ENCODE measurements around the gene DNASE2. TPM values are rescaled to one million over a fixed set of nuclear protein-coding genes. Genes with fewer than 3 reads are reported as not detected.
"Not testable (repeated sequence)": the region's sequence is repeated elsewhere in the genome, so short reads cannot be mapped to it uniquely, and the experiment has no call there.

The DNASE2 gene
- total RNA-seq, 1 donor from 2014 or later = 61.0 TPM

DNA sequence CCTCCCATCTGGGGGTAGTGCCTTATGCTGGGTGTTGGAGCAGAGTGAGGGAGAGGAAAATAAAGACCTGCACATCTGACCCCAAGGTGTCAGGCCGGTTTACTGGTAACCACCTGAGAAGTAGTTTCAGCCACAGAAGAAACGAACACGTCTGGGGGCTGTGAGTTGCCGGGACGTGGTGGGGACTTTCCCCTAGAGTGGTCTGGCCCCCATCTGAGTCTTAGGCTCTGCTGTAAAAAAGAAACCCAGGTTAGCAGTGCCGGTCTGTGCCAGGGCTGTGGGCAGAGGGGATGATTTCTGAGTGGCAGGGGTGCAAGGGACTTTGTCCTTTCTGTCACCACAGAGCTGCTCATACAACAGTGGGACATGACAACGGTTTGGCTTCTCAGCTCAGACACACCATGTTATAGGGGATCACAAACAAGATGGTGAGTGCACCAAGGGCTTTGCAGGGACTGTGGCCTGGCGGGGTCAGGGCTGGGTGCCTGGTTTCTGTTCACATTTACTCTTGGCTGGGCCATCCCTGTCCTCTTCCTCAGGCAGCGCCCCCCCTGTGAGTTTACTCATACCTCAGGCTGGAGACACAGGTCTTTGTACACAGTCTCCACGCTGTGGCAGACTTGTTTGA, 18.8 kb upstream of the DNASE2 start:
- TF ChIP-seq CTCF (IDR thresholded peaks at IDR 0.05) = no peak
- H3K4me3 ChIP-seq = no peak overlapping the region
- DNase-seq (no peak), ATAC-seq (no peak)
- no peak overlapping the region for H3K27ac ChIP-seq
- H3K36me3 ChIP-seq = peaks cover 27% of the 10 kb centered on the region
- H3K4me1 ChIP-seq = no peaks in the 10 kb centered on the region
- intact Hi-C loops (cut with DNase I) = no loop called here
- H3K9me3 ChIP-seq = no peaks in the 10 kb centered on the region
- H3K27me3 ChIP-seq = no peaks in the 10 kb centered on the region

- intact Hi-C loops (cut with DNase I) = no loop called here
- DNase-seq (no peak), ATAC-seq (no peak)
- H3K27ac ChIP-seq = no peak overlapping the region
- peaks cover 36% of the 10 kb centered on the region for H3K36me3 ChIP-seq
- peaks cover 10% of the 10 kb centered on the region for H3K4me1 ChIP-seq
- TF ChIP-seq CTCF (IDR thresholded peaks at IDR 0.05) = no peak
- no peak overlapping the region for H3K4me3 ChIP-seq
- H3K27me3 ChIP-seq = no peaks in the 10 kb centered on the region
- H3K9me3 ChIP-seq = no peaks in the 10 kb centered on the region
Measured at GRCh38 chr19:12896460-12896859, 15.2 kb upstream of the DNASE2 start.

GRCh38 chr19:12893582-12893981, 12.3 kb upstream of the DNASE2 start:
- intact Hi-C loops (cut with DNase I) = no loop called here
- DNase-seq (no peak), ATAC-seq (no peak)
- H3K27ac ChIP-seq = no peak overlapping the region
- H3K36me3 ChIP-seq = peaks cover 25% of the 10 kb centered on the region
- peaks cover 13% of the 10 kb centered on the region for H3K4me1 ChIP-seq
- no peak for TF ChIP-seq CTCF (IDR thresholded peaks at IDR 0.05)
- H3K4me3 ChIP-seq = no peak overlapping the region
- H3K27me3 ChIP-seq = no peaks in the 10 kb centered on the region
- no peaks in the 10 kb centered on the region for H3K9me3 ChIP-seq

DNA sequence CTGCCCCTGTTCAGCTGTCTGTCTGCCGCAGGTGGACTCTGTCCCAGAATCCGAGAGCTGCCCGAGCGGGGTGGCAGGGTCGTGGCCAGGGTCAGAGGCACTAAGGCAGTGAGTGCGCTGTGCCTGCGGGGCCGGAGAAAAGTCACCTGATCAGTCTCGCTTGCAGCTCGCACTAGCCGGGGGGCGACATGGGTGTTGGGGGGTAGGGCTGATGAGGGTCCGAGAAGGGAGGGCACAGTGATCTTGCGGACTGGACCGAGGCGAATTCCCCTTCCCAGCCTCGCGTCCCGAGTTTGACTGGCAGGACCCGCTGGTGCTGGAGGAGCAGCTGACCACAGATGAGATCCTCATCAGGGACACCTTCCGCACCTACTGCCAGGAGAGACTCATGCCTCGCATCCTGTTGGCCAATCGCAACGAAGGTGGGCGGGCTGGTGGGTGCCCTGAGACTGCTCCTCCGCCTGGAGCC, 10.3 kb upstream of the DNASE2 start:
- no peak for ATAC-seq
- intact Hi-C loops (cut with DNase I) = no loop called here
- peak overlapping the region; percentile 83 for H3K27ac ChIP-seq

DNA sequence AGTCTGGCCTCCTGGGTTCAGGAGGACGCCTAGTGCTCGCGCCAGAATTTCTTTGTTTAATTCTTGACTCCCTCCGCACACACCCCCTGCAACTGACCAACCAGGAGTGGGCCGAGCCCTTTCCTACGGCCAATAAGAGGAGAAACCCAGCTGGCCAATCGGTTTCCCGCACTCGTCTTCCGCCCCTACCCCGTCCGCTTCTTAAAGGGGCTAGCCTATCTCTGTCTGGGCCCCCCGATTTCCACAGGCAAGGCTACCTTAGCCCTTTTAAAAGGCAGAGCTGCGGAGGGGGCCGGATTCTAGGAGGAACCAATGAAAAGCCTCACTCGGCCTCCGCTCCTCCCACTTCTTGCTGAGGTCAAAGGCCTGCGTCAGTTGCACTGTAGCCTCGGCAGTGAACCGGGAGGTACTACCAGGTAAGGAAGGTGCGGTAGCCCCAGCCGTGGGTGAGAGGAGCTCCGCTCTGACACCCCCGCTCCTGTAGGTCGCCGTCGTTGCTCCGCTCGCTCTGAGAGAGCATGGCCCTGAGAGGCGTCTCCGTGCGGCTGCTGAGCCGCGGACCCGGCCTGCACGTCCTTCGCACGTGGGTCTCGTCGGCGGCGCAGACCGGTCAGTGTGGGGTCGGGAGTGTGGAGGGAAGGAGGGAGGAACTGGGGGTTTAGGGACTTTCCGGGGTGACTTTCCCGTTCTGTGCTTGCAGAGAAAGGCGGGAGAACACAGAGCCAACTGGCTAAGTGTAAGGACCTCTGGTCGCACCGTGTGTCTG, 9.7 kb upstream of the DNASE2 start, which contains the start of gene GCDH:
GCDH (plus strand) TSS at position 374 of the 766 bp plus-strand sequence; CDS start at position 519, 145 bp downstream.
- Histone ChIP-seq H3K36me3 (peaks cover 8% of the 10 kb centered on the region), H3K27me3 (no peaks in the 10 kb centered on the region), H3K4me3 (peak within 1 kb of the TSS; percentile 99), H3K4me1 (peaks cover 14% of the 10 kb centered on the region), H3K27ac (peak within 1 kb of the TSS; percentile 83), H3K9me3 (no peaks in the 10 kb centered on the region)
- intact Hi-C loops (cut with DNase I) = no loop called here
- no peak for TF ChIP-seq CTCF (IDR thresholded peaks at IDR 0.05)
- peak; percentile 97 for ATAC-seq
- peak; percentile 97 for DNase-seq

More for the DNA sequence above, 10.3 kb upstream of the DNASE2 start:
- Histone ChIP-seq H3K27me3 (no peaks in the 10 kb centered on the region), H3K4me3 (peak overlapping the region; percentile 99), H3K9me3 (no peaks in the 10 kb centered on the region), H3K4me1 (peaks cover 13% of the 10 kb centered on the region), H3K36me3 (peaks cover 12% of the 10 kb centered on the region)
- TF ChIP-seq CTCF (IDR thresholded peaks at IDR 0.05) = no peak
- DNase-seq = no peak

DNA sequence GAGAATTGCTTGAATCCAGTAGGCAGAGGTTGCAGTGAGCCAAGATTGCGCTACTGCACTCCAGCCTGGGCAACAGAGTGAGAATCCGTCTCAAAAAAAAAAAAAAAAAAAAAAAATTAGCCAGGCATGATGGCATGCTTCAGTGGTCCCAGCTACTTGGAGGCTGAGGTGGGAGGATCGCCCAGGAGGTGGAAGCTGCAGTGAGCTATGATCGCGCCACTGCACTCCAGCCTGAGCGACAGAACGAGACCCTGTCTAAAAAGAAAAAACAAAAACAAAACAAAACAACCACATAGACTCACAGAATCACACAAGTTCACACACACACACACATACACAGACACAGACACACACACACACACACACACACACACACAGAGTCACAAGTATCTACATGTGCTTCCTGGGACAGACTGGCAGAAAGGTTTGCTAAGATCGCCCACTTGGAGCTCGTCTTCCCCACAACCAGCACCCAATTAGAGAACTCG, 9.1 kb upstream of the DNASE2 start:
- intact Hi-C loops (cut with DNase I); DNase-seq; H3K9me3 ChIP-seq; ATAC-seq; H3K4me3 ChIP-seq; H3K27me3 ChIP-seq; H3K36me3 ChIP-seq: not testable (repeated sequence)
- H3K27ac ChIP-seq = peak overlapping the region; percentile 83
- peaks cover 18% of the 10 kb centered on the region for H3K4me1 ChIP-seq

All from upper lobe of right lung (tissue), 1 donor.